Neural cell (in vitro differentiated cells): ENCODE results near the gene NQO1.

Experiments
- EP300 ChIP-seq: fragments of 450-650 bp; conservative IDR thresholded peaks from 2 replicates; pipeline ENCODE4 v1.6.1; 2014; ENCODE audit warnings: antibody characterized with exemption, mild to moderate bottlenecking, moderate library complexity; ENCODE audit not compliant: poor library complexity, severe bottlenecking
- EZH2 ChIP-seq: fragments of 200-600, 300-800 bp; shearing (Covaris generic), sonication (generic); IDR thresholded peaks from 2 replicates; pipeline ENCODE4 v1.6.1; 2014; ENCODE audit warnings: antibody characterized with exemption, low read length, borderline replicate concordance, mild to moderate bottlenecking; ENCODE audit not compliant: insufficient read depth, poor library complexity, severe bottlenecking
- POLR2AphosphoS5 ChIP-seq: IDR thresholded peaks from 2 replicates; pipeline ENCODE4 v1.6.1; 2012
- TF ChIP-seq, protein P1 (sequence below): fragments of 450-650 bp; IDR thresholded peaks from 2 replicates; pipeline ENCODE4 v1.5.1; 2014; ENCODE audit warnings: antibody characterized with exemption, mild to moderate bottlenecking, moderate library complexity; ENCODE audit not compliant: poor library complexity, severe bottlenecking

DNA sequence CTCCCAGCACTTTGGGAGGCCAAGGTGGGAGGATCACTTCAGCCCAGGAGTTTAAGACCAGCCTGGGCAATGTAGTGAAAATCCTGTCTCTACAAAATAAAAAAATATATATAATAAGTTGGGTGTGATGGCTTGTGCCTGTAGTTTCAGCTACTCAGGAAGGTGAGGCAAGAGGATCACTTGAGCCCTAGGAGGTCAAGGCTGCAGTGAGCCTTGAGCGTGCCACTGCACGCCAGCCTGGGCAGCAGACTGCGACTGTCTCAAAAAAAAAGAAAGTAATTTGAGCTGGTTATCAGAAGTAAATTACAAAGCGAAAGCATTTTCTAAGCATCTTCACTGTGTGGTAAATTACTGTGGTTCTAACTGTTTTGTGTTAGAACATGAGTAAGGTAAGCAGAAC, 66.2 kb downstream of the NQO1 start:
- TF ChIP-seq, protein P1, sequence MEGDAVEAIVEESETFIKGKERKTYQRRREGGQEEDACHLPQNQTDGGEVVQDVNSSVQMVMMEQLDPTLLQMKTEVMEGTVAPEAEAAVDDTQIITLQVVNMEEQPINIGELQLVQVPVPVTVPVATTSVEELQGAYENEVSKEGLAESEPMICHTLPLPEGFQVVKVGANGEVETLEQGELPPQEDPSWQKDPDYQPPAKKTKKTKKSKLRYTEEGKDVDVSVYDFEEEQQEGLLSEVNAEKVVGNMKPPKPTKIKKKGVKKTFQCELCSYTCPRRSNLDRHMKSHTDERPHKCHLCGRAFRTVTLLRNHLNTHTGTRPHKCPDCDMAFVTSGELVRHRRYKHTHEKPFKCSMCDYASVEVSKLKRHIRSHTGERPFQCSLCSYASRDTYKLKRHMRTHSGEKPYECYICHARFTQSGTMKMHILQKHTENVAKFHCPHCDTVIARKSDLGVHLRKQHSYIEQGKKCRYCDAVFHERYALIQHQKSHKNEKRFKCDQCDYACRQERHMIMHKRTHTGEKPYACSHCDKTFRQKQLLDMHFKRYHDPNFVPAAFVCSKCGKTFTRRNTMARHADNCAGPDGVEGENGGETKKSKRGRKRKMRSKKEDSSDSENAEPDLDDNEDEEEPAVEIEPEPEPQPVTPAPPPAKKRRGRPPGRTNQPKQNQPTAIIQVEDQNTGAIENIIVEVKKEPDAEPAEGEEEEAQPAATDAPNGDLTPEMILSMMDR, result no peak
- TF ChIP-seq EP300, result no peak
- TF ChIP-seq EZH2, result no peak
- TF ChIP-seq POLR2AphosphoS5, result no peak
